GM19351 (cell line): Measurements from ENCODE around the gene SERPINB3.
"Not testable (repeated sequence)": the region's sequence is repeated elsewhere in the genome, so short reads cannot be mapped to it uniquely, and the experiment has no call there.

ENCODE experiments used
- ATAC-seq: cut with Tn5 transposase; IDR thresholded peaks from one replicate; pipeline ENCODE4 v1.9.1; 2021; ENCODE audit warnings: mild to moderate bottlenecking, moderate library complexity; ENCODE audit not compliant: unreplicated experiment

The SERPINB3 gene

GRCh38 chr18:63648241-63648640 is 13.5 kb downstream of the SERPINB3 start:
- no peak for ATAC-seq

GRCh38 chr18:63646936-63647335 is 14.8 kb downstream of the SERPINB3 start:
- ATAC-seq: no peak

GRCh38 chr18:63644694-63645093 is 17.0 kb downstream of the SERPINB3 start:
- ATAC-seq: not testable (repeated sequence)

- ATAC-seq: not testable (repeated sequence)
These were observed 17.6 kb downstream of the SERPINB3 start, which contains the start of gene SERPINB4 for GRCh38 chr18:63644142-63644541. Gene SERPINB4 (minus strand): TSS chr18:63644256. CDS start chr18:63643577, 679 bp downstream.

GRCh38 chr18:63642668-63643356 is 18.9 kb downstream of the SERPINB3 start:
- not testable (repeated sequence) for ATAC-seq

- ATAC-seq: not testable (repeated sequence)
These were observed 20.5 kb downstream of the SERPINB3 start for GRCh38 chr18:63641157-63641680.

GRCh38 chr18:63637703-63638102 is 24.0 kb downstream of the SERPINB3 start:
- ATAC-seq: no peak

GRCh38 chr18:63627819-63628218 is 33.9 kb downstream of the SERPINB3 start:
- ATAC-seq: no peak

GRCh38 chr18:63626431-63626830 is 35.3 kb downstream of the SERPINB3 start:
- no peak for ATAC-seq

GRCh38 chr18:63624863-63625262 is 36.8 kb downstream of the SERPINB3 start:
- no peak for ATAC-seq

GRCh38 chr18:63619661-63620060 is 42.0 kb downstream of the SERPINB3 start:
- no peak for ATAC-seq

GRCh38 chr18:63617915-63618234 is 43.8 kb downstream of the SERPINB3 start:
- ATAC-seq: peak; percentile 4

GRCh38 chr18:63617049-63617914 is 44.4 kb downstream of the SERPINB3 start:
- peak; percentile 90 for ATAC-seq

- no peak for ATAC-seq
These were observed 48.3 kb downstream of the SERPINB3 start for GRCh38 chr18:63613420-63613819.

GRCh38 chr18:63606526-63606925 is 55.2 kb downstream of the SERPINB3 start:
- ATAC-seq: no peak
